Parathyroid adenoma (tissue), 2 donors: Measurements from ENCODE around the gene MXI1.
"Not testable (repeated sequence)": the region's sequence is repeated elsewhere in the genome, so short reads cannot be mapped to it uniquely, and the experiment has no call there.

Experiments
- H2AFZ ChIP-seq: fragments of 300-600 bp; sonication (generic); one replicate; pipeline ENCODE4 v1.7.0; 2017; ENCODE audit warnings: antibody characterized with exemption, mild to moderate bottlenecking
- H3K27ac ChIP-seq: fragments of 300-600 bp; sonication (generic); one replicate; pipeline ENCODE4 v1.7.0; 2017
- H3K27me3 ChIP-seq: fragments of 300-600 bp; sonication (generic); one replicate; pipeline ENCODE4 v1.7.0; 2017; ENCODE audit warnings: low read length; ENCODE audit not compliant: control insufficient read depth, insufficient read depth
- H3K36me3 ChIP-seq: fragments of 300-600 bp; sonication (generic); one replicate; pipeline ENCODE4 v1.7.0; 2017; ENCODE audit warnings: low read length; ENCODE audit not compliant: control insufficient read depth, insufficient read depth
- H3K4me1 ChIP-seq: fragments of 300-600 bp; sonication (generic); one replicate; pipeline ENCODE4 v1.7.0; 2017; ENCODE audit warnings: control low read depth
- H3K4me2 ChIP-seq: fragments of 300-600 bp; sonication (generic); one replicate; pipeline ENCODE4 v1.7.0; 2017; ENCODE audit warnings: low read length
- H3K4me3 ChIP-seq: fragments of 300-600 bp; sonication (generic); one replicate; pipeline ENCODE4 v1.7.0; 2017; ENCODE audit warnings: low read depth, low read length
- H3K79me2 ChIP-seq: fragments of 300-600 bp; sonication (generic); one replicate; pipeline ENCODE4 v1.7.0; 2017; ENCODE audit warnings: control low read depth
- H3K9ac ChIP-seq: fragments of 300-600 bp; sonication (generic); one replicate; pipeline ENCODE4 v1.7.0; 2017; ENCODE audit warnings: mild to moderate bottlenecking
- H3K9me3 ChIP-seq: fragments of 300-600 bp; sonication (generic); one replicate; pipeline ENCODE4 v1.7.0; 2017; ENCODE audit warnings: low read length; ENCODE audit not compliant: control insufficient read depth
- TF ChIP-seq, protein P1 (sequence below): fragments of 300-600 bp; sonication (generic); IDR thresholded peaks from one replicate; pipeline ENCODE4 v1.7.0; 2017; ENCODE audit warnings: antibody characterized with exemption, mild to moderate bottlenecking
- donor health status: primary hyperparathyroidism.

The MXI1 gene

DNA sequence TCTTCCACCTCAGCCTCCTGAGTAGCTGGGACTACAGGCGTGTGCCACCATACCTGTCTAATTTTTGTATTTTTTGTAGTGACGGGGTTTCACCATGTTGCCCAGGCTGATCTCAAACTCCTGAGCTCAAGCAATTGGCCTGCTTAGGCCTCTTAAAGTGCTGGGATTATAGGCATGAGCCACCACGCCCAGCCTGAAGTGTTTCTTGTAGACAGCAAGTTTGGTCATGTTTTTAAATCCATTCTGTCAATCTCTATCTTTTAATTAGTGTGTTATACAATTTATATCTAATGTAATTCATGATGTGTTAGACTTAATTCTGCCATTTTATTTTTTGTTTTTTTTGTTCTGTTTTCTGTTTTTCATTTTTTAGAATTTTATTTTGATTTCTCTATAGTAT lies 17.2 kb upstream of the MXI1 start:
- no peak overlapping the region for H2AFZ ChIP-seq
- H3K9me3 ChIP-seq: no peaks in the 10 kb centered on the region
- no peak overlapping the region for H3K9ac ChIP-seq
- no peak overlapping the region for H3K27ac ChIP-seq
- H3K79me2 ChIP-seq: no peaks in the 10 kb centered on the region
- H3K27me3 ChIP-seq: no peaks in the 10 kb centered on the region
- TF ChIP-seq, protein P1, sequence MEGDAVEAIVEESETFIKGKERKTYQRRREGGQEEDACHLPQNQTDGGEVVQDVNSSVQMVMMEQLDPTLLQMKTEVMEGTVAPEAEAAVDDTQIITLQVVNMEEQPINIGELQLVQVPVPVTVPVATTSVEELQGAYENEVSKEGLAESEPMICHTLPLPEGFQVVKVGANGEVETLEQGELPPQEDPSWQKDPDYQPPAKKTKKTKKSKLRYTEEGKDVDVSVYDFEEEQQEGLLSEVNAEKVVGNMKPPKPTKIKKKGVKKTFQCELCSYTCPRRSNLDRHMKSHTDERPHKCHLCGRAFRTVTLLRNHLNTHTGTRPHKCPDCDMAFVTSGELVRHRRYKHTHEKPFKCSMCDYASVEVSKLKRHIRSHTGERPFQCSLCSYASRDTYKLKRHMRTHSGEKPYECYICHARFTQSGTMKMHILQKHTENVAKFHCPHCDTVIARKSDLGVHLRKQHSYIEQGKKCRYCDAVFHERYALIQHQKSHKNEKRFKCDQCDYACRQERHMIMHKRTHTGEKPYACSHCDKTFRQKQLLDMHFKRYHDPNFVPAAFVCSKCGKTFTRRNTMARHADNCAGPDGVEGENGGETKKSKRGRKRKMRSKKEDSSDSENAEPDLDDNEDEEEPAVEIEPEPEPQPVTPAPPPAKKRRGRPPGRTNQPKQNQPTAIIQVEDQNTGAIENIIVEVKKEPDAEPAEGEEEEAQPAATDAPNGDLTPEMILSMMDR: no peak
- H3K4me3 ChIP-seq: no peak overlapping the region
- H3K4me2 ChIP-seq: no peak overlapping the region
- no peaks in the 10 kb centered on the region for H3K4me1 ChIP-seq
- no peaks in the 10 kb centered on the region for H3K36me3 ChIP-seq

DNA sequence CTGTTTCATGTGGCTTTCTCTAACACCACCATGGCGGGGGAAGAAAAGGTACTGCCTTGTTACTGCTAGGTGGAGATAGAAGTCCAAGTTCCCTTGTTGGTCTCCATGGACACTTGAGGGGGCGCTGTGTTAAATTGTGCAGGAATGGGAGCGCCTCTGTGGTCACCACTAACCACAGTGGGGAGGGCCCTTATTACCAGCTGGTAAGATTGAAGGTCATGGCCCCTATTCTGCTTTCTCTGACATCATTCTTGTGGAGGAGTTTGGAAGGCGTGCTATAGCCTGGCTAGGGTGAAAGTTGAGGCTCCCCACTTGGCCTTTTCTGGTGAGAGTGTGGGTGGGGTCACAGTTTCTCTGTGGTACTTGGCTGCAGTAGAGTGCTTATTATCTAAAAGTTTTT lies 14.9 kb upstream of the MXI1 start:
- no peak overlapping the region for H3K27ac ChIP-seq
- H3K9me3 ChIP-seq: no peaks in the 10 kb centered on the region

DNA sequence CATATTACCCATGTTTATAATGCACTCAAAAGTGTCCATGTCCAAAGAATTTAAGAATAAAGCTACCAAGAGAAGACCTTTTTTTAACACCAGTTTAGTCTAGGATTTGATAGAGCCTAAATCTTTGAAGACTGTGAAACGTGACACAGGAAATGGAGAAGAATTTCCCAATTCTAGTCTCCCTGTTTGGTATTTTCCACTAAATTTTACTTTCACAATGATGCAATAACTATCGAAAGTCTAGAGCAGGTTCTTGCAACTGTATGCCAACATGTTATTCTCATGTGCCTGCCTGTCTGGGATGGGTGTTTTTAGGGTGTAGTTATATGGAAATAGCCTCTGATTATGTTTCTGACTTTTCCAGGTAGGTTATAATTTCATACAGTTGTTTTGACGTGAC lies 6.9 kb upstream of the MXI1 start:
- TF ChIP-seq, protein P1: no peak
- H3K27ac ChIP-seq: no peak overlapping the region
- H3K27me3 ChIP-seq: no peaks in the 10 kb centered on the region

More for the DNA sequence above, 14.9 kb upstream of the MXI1 start:
- Histone ChIP-seq H3K4me2 (no peak overlapping the region), H3K4me1 (no peaks in the 10 kb centered on the region), H2AFZ (no peak overlapping the region), H3K9ac (no peak overlapping the region), H3K79me2 (no peaks in the 10 kb centered on the region), H3K27me3 (no peaks in the 10 kb centered on the region), H3K4me3 (no peak overlapping the region), H3K36me3 (no peaks in the 10 kb centered on the region)
- TF ChIP-seq, protein P1: no peak

DNA sequence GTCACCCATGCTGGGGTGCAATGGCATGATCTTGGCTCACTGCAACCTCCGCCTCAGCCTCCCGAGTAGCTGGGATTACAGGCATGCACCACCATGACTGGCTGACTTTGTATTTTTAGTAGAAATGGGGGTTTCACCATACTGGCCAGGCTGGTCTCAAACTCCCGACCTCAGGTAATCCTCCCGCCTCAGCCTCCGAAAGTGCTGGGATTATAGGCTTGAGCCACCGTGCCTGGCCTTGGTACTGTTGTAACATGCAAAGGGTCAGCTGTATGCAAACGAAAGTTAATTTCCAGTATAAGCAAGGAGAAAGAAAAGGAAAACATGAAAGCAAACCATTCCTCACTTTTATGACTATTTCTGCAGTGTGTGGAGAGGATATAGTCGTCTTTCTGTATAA lies 6.4 kb upstream of the MXI1 start:
- H3K27ac ChIP-seq, H3K4me3 ChIP-seq, H3K36me3 ChIP-seq, H2AFZ ChIP-seq, H3K9ac ChIP-seq, H3K9me3 ChIP-seq, H3K4me1 ChIP-seq, H3K79me2 ChIP-seq, H3K4me2 ChIP-seq, H3K27me3 ChIP-seq: not testable (repeated sequence)

More for the DNA sequence above, 6.9 kb upstream of the MXI1 start:
- Histone ChIP-seq H3K4me3 (no peak overlapping the region), H3K36me3 (no peaks in the 10 kb centered on the region), H3K4me2 (no peak overlapping the region), H3K4me1 (no peaks in the 10 kb centered on the region), H2AFZ (no peak overlapping the region), H3K9ac (no peak overlapping the region), H3K9me3 (no peaks in the 10 kb centered on the region), H3K79me2 (no peaks in the 10 kb centered on the region)

DNA sequence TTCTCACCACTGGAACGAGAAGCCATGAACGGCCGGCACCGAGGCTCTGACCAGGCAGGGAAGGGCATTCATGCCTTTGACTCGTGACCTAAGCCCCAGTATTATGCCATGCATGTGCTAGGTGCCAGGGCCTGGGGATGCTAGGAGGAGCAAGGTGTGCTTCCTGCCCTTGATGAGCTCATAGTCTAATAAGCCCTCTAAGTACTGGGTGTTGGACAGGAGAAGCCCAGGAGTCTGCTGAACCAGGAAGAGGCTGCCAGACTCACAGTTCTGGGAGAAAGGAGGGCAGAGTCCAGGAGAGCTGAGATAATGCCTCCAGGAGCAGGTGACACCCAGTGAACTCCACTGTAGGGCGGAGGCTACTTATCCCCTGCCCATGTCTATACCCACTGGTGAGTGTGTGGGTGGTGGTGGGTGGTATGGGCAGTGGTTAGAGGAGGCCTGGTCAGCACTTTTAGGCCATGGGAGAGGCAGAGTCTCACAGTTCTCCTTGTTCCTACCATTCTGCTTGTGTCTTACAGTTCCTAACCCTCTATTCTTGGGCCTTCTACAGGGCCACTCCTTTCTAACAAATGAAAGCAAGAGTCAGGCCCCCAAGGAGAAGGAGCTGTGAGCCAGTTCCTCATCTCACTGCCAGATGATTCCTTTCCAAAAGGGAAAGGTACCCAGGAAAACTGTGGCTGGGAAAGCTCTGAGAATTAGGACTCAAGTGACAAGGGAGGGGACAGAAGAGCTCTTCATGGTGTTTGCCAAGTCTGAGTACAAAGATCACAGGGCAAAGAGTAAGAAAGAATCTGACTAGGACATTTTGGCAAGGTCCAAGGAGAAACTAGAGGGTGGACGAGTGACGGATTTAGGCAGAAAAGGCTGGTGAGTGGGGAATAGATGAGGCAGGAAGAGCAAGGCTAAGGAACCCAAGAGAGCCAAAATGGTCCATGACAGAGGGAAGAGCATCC lies 3.6 kb upstream of the MXI1 start:
- Histone ChIP-seq H3K4me2 (no peak overlapping the region), H3K9ac (no peak overlapping the region), H3K27ac (no peak overlapping the region), H3K9me3 (no peaks in the 10 kb centered on the region), H3K79me2 (no peaks in the 10 kb centered on the region), H3K4me1 (no peaks in the 10 kb centered on the region), H2AFZ (no peak overlapping the region), H3K4me3 (no peak overlapping the region), H3K36me3 (no peaks in the 10 kb centered on the region), H3K27me3 (no peaks in the 10 kb centered on the region)
- TF ChIP-seq, protein P1: no peak
